Prostate gland (tissue), 2 donors: ENCODE data around the gene IL12A.

Experiments used
- CTCF ChIP-seq, 4 experiments: fragments of 200-600 bp in 2 of 4; fragments of 450-650 bp in 2 of 4; sonication (generic) in 2 of 4; IDR thresholded peaks; 1 replicate in 3 of 4; 2 replicates in 1 of 4; pipeline ENCODE4 v1.5.1; 2016 to 2019; ENCODE audit warnings: antibody characterized with exemption in 4 of 4, mild to moderate bottlenecking in 2 of 4, moderate library complexity in 2 of 4
- POLR2A ChIP-seq: fragments of 450-650 bp; IDR thresholded peaks from one replicate; pipeline ENCODE4 v1.6.1; 2016; ENCODE audit warnings: antibody characterized with exemption, mild to moderate bottlenecking
- POLR2AphosphoS5 ChIP-seq: sonication (generic); formaldehyde crosslinking; IDR thresholded peaks from one replicate; pipeline ENCODE4 v1.6.1; 2017; ENCODE audit warnings: antibody characterized with exemption

GRCh38 chr3:159951540-159951939 lies 37.1 kb upstream of the IL12A start:
- TF ChIP-seq POLR2AphosphoS5, result no peak
- no peak for TF ChIP-seq CTCF (IDR thresholded peaks at IDR 0.05)
- TF ChIP-seq POLR2A, result no peak
